GM13976 (cell line): Measurements from ENCODE around the gene GFPT2.

Experiments used
- DNase-seq: peaks from one replicate; pipeline ENCODE4 v3.0.0; 2012; ENCODE audit warnings: low spot score
- in situ Hi-C: fragments of 300-500 bp; cut with MboI; formaldehyde crosslinking; loops from one replicate; pipeline ENCODE4 v1.12.0; 2022; ENCODE audit warnings: low sequenced_read_pairs, mixed read lengths, inconsistent platforms; ENCODE audit not compliant: unreplicated experiment
- TF ChIP-seq, protein P1 (sequence below): IDR thresholded peaks from 2 replicates; pipeline ENCODE4 v1.5.1; 2012; ENCODE audit warnings: borderline replicate concordance, mild to moderate bottlenecking; ENCODE audit not compliant: insufficient read depth; ENCODE audit errors: extremely low read depth, missing control alignments, control extremely low read depth

Gene GFPT2

DNA sequence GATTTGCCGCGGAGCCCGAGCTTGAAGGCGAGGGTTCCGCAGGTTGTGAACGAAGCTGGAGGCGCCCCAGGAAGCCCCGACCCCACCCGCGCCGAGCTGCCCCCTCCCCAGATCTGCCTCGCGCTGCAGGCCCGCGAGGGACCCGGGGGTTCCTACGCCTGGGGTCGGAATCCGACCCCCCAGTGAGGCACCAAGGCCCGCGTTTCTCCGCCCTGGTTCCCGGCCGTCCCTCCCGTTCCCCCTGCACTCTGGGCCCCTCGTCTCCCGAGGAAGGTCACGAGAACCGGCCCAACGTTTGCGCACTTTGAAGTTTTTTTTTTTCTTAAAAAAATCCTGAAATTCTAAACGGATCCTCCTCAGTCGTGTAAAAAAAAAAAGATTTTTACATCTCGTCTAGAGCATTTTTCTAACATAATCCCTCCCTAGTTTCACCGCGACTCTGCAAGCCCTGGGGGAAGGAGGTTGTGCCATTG lies 880 bp upstream of the GFPT2 start:
- no peak for DNase-seq
- in situ Hi-C loops = no loop called here
- TF ChIP-seq, protein P1, sequence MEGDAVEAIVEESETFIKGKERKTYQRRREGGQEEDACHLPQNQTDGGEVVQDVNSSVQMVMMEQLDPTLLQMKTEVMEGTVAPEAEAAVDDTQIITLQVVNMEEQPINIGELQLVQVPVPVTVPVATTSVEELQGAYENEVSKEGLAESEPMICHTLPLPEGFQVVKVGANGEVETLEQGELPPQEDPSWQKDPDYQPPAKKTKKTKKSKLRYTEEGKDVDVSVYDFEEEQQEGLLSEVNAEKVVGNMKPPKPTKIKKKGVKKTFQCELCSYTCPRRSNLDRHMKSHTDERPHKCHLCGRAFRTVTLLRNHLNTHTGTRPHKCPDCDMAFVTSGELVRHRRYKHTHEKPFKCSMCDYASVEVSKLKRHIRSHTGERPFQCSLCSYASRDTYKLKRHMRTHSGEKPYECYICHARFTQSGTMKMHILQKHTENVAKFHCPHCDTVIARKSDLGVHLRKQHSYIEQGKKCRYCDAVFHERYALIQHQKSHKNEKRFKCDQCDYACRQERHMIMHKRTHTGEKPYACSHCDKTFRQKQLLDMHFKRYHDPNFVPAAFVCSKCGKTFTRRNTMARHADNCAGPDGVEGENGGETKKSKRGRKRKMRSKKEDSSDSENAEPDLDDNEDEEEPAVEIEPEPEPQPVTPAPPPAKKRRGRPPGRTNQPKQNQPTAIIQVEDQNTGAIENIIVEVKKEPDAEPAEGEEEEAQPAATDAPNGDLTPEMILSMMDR = no peak

DNA sequence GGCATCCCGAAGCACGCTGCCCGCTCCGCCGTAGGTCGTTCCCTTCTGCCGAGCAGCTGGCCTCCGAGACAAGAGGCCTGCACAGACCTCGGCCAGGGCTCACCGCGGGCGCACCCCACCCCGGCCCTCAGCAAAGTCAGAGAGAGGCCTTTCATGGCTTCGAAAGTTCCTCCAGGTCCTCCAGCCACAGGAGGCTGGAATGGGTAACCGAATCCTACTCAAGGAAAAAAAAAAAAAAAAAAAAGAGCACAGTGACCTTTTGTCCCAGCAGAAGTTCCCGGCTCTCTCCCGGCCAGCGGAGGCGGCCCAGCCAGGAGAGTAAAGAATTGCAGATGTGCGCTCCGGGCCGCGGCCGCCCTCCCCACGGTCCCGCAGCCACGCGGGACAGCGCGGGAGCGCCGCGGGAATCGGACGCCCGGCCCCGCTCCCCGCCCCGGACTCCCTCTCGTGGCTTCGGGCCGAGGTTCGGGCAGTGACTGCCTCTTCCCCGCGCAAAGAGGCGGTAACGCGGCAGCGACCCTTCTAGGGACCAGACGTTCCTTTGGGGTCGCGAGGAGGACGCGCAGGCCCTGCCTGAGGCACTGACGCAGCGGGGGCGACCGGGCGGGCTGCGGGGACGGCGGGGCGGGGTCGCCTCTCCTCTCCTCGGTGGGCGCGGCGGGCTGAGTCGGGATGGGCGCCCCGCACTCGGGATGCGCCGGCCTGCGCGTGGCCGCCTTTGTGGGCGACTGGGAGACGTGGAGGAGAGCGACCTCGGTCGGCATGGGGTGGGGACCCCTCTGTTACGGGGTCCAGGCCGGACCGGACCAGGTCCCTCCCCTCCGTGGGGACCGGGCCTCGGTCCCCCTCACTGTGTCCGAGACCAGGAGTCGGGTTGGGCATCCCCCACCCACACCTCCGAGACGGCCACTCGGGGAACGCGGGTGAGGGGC lies 754 bp downstream of the GFPT2 start:
- in situ Hi-C loops = no loop called here
- DNase-seq = no peak
- TF ChIP-seq, protein P1 = no peak

DNA sequence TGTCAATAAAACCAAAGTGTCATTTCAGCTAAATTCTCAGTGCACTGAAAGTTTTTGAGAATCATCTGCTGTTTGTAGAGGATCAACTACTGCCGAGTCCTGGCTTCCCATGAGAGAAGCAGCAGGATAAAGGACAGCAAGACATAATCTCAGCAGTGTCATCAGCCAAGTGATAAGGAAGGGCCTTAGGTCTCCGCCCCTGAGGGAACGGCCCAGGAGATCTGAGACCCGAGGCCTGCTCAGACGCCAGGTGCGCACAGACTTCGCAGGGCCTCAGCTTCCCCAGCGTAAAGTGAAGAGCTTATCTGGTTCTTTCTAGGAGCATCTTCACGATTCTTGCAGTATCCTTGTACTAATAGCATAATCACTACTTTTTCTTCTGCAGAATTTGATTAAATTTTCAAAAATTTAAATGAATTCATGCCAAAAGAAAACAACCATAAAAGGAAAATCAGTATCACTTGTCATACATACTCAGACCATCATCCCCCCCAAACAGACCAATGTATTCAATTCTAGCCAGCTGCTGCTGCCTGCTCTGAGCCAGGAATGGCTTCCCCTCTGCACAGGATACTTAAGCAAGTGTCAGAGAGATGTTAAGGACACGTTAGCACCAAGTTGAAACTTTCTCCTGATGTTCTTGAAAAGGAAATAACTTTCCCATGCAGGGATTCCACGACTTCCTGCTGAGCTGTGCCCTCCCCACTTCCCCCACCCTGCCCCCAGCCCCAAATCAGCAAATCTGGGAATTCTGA lies 2.2 kb downstream of the GFPT2 start:
- no peak for DNase-seq
- TF ChIP-seq, protein P1 = no peak
- in situ Hi-C loops = no loop called here

DNA sequence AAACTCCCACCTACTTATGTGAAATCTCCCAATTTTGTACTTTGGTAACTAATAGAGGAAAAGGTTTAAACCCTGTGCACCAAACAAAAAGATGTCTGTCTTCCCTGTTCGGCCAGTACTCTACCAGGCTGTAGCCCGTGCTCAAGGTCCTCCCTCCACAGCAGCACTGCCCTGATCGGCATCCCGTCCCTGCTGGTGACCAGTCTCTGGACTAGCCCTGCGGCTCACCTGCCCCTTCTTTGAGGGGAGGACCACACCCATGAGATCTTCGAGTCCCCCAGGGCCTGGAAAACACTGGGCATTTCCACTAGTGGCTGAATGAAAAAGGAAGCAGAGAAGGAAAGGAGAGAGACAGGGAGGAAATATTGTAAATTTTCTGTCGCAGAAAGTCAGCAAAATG lies 2.8 kb downstream of the GFPT2 start:
- DNase-seq = no peak
- in situ Hi-C loops = no loop called here
- TF ChIP-seq, protein P1 = no peak

DNA sequence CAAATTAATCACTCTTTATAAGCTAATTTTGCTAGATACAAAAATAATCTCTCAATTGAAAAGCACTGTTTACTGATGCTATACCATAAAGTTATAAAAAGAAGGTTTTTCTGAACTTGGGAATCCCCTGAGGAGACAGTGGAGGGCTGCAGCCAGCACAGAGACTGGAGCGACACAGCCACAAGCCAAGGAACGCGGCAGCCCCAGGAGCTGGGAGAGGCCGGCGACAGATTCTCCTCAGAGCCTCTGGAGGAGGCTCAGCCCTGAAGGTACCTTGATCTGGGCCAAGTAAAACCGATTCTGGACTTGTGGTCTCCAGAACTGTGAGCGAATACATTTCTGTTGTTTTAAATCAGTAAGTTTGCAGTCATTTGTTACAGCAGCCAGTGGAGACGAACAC lies 3.7 kb downstream of the GFPT2 start:
- TF ChIP-seq, protein P1 = no peak
- DNase-seq = no peak
- in situ Hi-C loops = no loop called here

DNA sequence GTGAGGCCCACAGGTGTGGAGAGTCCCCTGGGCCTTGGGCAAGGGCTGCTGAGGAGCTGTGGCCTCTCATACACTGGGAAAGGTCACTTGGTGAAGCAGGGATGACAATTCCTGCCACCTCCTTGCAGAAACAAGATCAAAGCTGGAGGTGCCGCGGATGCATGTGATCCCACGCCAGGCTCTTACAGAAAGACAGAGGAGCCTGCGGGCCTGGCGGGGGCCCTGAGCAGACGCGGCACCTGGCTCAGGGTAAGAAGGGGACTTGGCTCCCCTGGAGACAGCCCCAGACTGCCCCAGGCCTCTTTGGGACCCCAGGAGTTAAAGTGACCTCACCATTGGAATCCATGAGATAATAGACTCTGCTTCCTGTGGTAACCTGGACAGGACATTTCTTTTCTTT lies 4.8 kb downstream of the GFPT2 start:
- TF ChIP-seq, protein P1 = no peak
- DNase-seq = no peak
- in situ Hi-C loops = no loop called here
